Measurements from ENCODE around the gene TEX28.

Gene TEX28

DNA sequence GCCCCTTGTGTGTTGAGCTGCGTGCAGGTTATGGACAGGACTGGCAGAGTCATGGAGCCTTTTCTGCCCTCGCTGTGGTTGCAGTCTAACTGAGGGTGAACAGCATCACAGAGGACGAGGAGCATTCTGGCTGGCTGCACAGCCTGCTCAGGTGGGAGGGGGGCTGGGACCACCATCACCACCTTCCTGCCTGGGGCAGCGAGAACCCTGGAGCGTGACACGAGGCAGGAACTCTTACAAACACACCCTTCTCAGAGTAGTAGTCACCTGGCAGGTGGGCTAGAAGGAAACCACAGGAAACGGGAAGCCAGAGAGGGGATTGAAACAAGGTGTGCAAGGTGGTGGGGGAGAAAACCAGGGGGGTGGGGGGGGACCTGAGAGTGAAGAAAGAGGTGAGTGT is 26.2 kb upstream of the TEX28 start:
- TF ChIP-seq, protein P1, sequence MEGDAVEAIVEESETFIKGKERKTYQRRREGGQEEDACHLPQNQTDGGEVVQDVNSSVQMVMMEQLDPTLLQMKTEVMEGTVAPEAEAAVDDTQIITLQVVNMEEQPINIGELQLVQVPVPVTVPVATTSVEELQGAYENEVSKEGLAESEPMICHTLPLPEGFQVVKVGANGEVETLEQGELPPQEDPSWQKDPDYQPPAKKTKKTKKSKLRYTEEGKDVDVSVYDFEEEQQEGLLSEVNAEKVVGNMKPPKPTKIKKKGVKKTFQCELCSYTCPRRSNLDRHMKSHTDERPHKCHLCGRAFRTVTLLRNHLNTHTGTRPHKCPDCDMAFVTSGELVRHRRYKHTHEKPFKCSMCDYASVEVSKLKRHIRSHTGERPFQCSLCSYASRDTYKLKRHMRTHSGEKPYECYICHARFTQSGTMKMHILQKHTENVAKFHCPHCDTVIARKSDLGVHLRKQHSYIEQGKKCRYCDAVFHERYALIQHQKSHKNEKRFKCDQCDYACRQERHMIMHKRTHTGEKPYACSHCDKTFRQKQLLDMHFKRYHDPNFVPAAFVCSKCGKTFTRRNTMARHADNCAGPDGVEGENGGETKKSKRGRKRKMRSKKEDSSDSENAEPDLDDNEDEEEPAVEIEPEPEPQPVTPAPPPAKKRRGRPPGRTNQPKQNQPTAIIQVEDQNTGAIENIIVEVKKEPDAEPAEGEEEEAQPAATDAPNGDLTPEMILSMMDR (IDR thresholded peaks at IDR 0.05; ENCODE audit: low read depth, low read length), result no peak

DNA sequence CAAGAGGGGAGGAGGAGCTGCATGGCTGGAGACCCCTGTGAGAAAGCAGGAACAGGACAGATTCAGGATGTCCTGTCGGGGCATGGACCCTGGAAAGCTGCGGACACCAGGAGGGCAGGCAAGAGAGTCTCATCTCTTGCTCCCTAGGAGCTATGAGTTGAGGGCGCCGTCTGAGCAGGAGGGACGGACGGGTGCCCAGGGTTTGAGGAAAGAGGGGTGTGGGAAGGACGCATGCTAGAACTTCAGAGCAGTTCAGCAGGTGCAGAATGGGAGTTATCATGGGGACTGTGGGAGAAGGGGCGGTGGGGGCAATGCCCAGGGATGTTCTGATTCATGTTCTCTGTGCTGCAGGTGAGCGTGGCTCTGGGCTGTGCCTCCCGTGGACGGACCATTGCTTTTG is 25.5 kb upstream of the TEX28 start:
- TF ChIP-seq, protein P1 (IDR thresholded peaks at IDR 0.05; ENCODE audit: low read depth, low read length), result no peak
- no peak for DNase-seq (ENCODE audit: extremely low read depth, low read depth)

More for the DNA sequence above, 26.2 kb upstream of the TEX28 start:
- no peak for DNase-seq (ENCODE audit: extremely low read depth, low read depth)

DNA sequence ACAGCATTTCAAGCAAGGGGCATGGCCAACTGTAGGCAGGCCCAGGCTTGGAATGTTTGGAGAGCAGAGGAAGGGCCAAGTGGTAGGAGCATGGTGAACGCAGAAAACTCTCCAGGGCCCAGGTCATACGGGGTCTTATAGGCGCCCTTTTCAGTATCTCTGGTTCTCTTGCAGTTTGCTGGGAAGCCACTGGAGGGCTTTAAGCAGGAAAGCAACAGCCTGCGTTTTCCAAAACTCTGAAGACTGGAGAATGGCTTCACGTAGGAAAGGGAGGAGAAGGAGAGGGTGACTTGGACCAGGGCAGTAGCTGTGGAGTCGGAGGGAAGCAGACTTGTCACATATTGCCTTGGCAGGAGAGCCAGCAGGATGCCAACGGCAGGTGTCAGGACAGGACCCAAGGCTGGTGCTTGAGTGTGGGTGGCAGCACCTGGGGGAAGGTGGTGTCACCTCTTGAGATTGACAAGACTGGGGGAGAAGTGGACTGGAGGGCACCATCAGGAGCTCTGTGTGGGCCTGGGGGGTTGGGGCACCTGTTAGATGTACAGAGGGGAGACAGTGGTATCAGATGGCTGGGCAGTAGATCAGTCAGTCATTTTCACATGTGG is 22.6 kb upstream of the TEX28 start:
- no peak for DNase-seq (ENCODE audit: extremely low read depth, low read depth)
- TF ChIP-seq, protein P1 (IDR thresholded peaks at IDR 0.05; ENCODE audit: low read depth, low read length), result peak; percentile 53

DNA sequence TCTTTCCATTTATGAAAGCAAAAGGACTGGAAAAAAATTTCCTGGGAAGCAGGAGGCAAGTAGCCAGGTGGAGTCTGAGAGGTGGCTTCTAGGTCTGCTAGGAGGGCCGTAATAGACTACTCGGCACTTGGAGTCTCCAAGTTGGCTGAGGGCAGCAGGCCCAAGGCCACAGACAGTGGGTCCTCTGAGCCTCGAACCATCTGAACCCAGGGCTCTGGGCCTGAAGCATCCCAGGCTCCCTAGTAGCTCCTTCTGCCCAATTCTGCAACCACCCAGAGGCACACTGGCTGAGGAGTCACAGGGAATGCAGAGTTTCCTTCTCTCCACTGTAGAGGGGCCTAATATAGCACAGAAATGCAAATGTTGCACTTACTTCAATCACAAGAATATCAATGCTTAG is 20.5 kb upstream of the TEX28 start:
- TF ChIP-seq, protein P1 (IDR thresholded peaks at IDR 0.05; ENCODE audit: low read depth, low read length), result no peak
- DNase-seq (ENCODE audit: extremely low read depth, low read depth), result no peak

DNA sequence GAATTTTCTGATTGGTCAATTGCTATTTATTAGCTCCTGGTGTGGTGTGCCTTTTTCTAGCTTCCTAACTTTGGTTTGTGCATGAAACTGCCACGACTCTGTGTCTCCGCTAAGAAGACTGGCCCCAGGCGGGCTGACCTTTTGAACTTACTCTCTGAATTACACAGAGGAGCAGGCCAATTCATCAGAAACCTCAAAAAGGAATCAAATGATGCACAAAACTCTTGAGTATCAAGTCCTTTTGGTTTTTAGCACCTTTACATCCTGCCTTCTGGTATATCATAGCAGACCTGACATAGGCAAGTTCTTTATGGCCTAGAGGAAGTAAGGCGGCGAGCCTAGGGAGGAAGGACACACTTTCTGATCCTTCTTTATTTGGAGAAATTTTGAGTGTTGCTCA is 18.2 kb upstream of the TEX28 start:
- no peak for DNase-seq (ENCODE audit: extremely low read depth, low read depth)
- TF ChIP-seq, protein P1 (IDR thresholded peaks at IDR 0.05; ENCODE audit: low read depth, low read length), result no peak

DNA sequence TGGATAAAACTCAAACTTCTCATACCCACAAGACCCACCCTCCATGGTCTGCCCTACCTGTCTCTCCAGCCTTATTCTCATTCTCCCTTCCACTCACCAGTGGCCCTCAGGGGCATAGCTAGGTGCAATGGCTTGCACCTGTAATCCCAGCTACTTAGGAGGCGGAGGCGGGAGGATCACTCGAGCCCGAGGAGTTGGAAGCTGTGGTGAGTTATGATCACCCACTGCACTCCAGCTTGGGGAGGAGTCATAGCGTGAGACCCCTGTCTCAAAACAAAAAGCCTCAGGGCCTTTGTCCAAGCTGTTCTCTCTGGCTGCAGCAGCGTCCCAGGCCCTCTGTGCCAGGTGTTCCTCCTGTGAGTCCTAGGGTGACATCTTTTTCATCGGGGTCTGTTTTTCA is 17.2 kb upstream of the TEX28 start:
- TF ChIP-seq, protein P1 (IDR thresholded peaks at IDR 0.05; ENCODE audit: low read depth, low read length), result no peak
- no peak for DNase-seq (ENCODE audit: extremely low read depth, low read depth)

DNA sequence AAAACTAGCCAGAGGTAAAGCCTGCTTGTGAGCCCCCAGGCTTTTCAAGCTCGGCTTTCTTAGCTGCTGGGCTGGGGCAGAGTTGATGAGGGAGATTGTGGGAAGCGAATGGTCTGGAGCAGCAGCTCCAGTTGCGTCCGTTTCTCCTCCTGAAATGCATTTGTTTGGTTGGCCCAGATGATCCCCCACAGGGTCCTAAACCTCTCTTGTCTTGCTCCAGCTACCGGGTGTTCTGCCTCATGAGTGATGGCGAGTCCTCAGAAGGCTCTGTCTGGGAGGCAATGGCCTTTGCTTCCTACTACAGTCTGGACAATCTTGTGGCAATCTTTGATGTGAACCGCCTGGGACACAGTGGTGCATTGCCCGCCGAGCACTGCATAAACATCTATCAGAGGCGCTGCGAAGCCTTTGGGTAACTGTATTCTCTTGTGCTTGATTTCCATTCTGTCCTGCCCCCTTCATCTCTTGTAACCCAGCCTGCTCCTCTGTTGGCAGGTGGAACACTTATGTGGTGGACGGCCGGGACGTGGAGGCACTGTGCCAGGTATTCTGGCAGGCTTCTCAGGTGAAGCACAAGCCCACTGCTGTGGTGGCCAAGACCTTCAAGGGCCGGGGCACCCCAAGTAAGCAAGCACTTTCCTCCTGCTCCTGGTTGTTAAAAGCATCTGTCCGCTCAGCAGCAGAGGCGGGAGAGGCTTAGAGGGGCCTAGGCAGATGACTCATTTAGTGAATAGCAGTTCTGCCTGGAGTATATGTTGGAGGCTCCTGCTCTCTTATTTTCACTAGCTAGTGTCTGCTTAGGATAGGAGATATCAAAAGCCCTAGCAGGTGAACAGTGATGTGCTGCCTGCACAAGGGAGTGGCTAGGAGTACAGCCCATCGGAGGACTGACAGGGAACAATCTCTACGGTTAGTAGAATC is 16.0 kb upstream of the TEX28 start:
- TF ChIP-seq, protein P1 (IDR thresholded peaks at IDR 0.05; ENCODE audit: low read depth, low read length), result no peak
- no peak for DNase-seq (ENCODE audit: extremely low read depth, low read depth)

Measured in AG09319 (cell line).